GM12878 (cell line): ENCODE data around the gene NAA25. TPM values are rescaled to one million over a fixed set of nuclear protein-coding genes. Genes with fewer than 3 reads are reported as not detected.
A peak's percentile ranks its signal among the peaks of the same experiment; 100 is the strongest.

Source experiments
- ATAC-seq: fragments of 200-7000 bp; cut with Tn5 transposase; 3 replicates; pipeline ENCODE4 v1.9.1; 2020; ENCODE audit warnings: mild to moderate bottlenecking, moderate library complexity
- BruUV-seq: library from RNA; stranded (reverse); fragments of 400-500 nt; replicated peaks from 2 replicates; lab custom pipeline; 2021; lab: Mats Ljungman, UMichigan
- CTCF ChIA-PET: fragments of 300-600 bp; sonication (Branson Sonifier 250); formaldehyde crosslinking; extraction: SDS; loops from one replicate; lab custom pipeline; 2021; ENCODE audit warnings: inconsistent platforms; lab: Yijun Ruan, JAX
- POLR2A ChIA-PET: fragments of 350-600 bp; formaldehyde crosslinking; extraction: SDS; loops from one replicate; lab custom pipeline; 2021; ENCODE audit warnings: inconsistent platforms; lab: Charles Lee
- RAD21 ChIA-PET: fragments of 300-600 bp; sonication (Branson Sonifier 250); formaldehyde crosslinking; loops from one replicate; lab custom pipeline; 2023; ENCODE audit warnings: antibody characterized with exemption; ENCODE audit not compliant: unreplicated experiment; lab: Charles Lee
- SMC1A ChIA-PET: fragments of 300-600 bp; sonication (Branson Sonifier 250); formaldehyde crosslinking; loops from one replicate; lab custom pipeline; 2023; ENCODE audit not compliant: unreplicated experiment, uncharacterized antibody; lab: Charles Lee
- DNase-seq: peaks from one replicate; pipeline ENCODE4 v3.0.0-alpha.2; 2011; ENCODE audit warnings: low read depth, low spot score
- FAIRE-seq: peaks from 3 replicates; lab custom pipeline; 2011; peaks lifted over from hg19 to GRCh38; lab: Jason Lieb, UNC
- H2AFZ ChIP-seq: 2 replicates; pipeline ENCODE4 v1.6.0; 2011; ENCODE audit warnings: low read depth, low read length, control low read depth; ENCODE audit not compliant: control insufficient read depth
- H3K27ac ChIP-seq: 2 replicates; pipeline ENCODE4 v1.5.1; 2011; ENCODE audit warnings: control low read depth; ENCODE audit not compliant: control insufficient read depth, insufficient read depth
- H3K27me3 ChIP-seq, 2 experiments: replicated peaks in 1 of 2; 2 replicates each; pipeline versions ENCODE4 v1.6.0 to v1.6.1; 2011; ENCODE audit warnings: low read length in 1 of 2; ENCODE audit not compliant: control insufficient read depth in 2 of 2, insufficient read depth in 2 of 2
- H3K36me3 ChIP-seq, 2 experiments: 2 replicates each; pipeline ENCODE4 v1.5.1; 2011; ENCODE audit warnings: low read length in 1 of 2; ENCODE audit not compliant: control insufficient read depth in 2 of 2, insufficient read depth in 2 of 2
- H3K4me1 ChIP-seq: 2 replicates; pipeline ENCODE4 v1.6.1; 2011; ENCODE audit warnings: mild to moderate bottlenecking, low read length, moderate library complexity, mixed read lengths; ENCODE audit not compliant: control insufficient read depth, insufficient read depth
- H3K4me2 ChIP-seq: 2 replicates; pipeline ENCODE4 v1.6.0; 2011; ENCODE audit warnings: control low read depth; ENCODE audit not compliant: control insufficient read depth, insufficient read depth
- H3K4me3 ChIP-seq: fragments of 200-600 bp; sonication (generic); 2 replicates; pipeline ENCODE4 v1.5.1; 2016
- H3K79me2 ChIP-seq: 2 replicates; pipeline ENCODE4 v1.6.0; 2011; ENCODE audit warnings: low read length; ENCODE audit not compliant: control insufficient read depth, insufficient read depth
- H3K9ac ChIP-seq: 2 replicates; pipeline ENCODE4 v1.8.0; 2011; ENCODE audit warnings: low read length, control low read depth, mixed read lengths; ENCODE audit not compliant: control insufficient read depth, insufficient read depth
- H3K9me3 ChIP-seq: replicated peaks from 3 replicates; pipeline ENCODE4 v1.5.1; 2011; ENCODE audit warnings: mild to moderate bottlenecking, low read length; ENCODE audit not compliant: control insufficient read depth, insufficient read depth
- H4K20me1 ChIP-seq: 2 replicates; pipeline ENCODE4 v1.6.0; 2011; ENCODE audit not compliant: control insufficient read depth, insufficient read depth
- BACH1 ChIP-seq: fragments of 450-650 bp; IDR thresholded peaks from 2 replicates; pipeline ENCODE4 v1.6.1; 2017; ENCODE audit warnings: mild to moderate bottlenecking, borderline replicate concordance
- MYB ChIP-seq: fragments of 150-350 bp; IDR thresholded peaks from 2 replicates; pipeline ENCODE4 v1.6.1; 2014; ENCODE audit warnings: mild to moderate bottlenecking, low read depth, low read length, borderline replicate concordance
- PAX5 ChIP-seq: IDR thresholded peaks from 2 replicates; pipeline ENCODE4 v1.6.1; 2011; ENCODE audit warnings: low read depth, low read length, borderline replicate concordance
- POLR2AphosphoS2 ChIP-seq: IDR thresholded peaks from 2 replicates; pipeline ENCODE4 v1.6.1; 2011; ENCODE audit warnings: low read depth, mild to moderate bottlenecking, low read length, improper control_type of control experiment, moderate library complexity
- SP1 ChIP-seq: IDR thresholded peaks from one replicate; pipeline ENCODE4 v1.6.1; 2011; ENCODE audit warnings: low read depth, low read length
- TCF12 ChIP-seq: IDR thresholded peaks from 2 replicates; pipeline ENCODE4 v1.6.1; 2011; ENCODE audit warnings: low read depth, mild to moderate bottlenecking, low read length
- WGBS: methylation state at CpG from one replicate; pipeline ENCODE4 v1.1.6; 2016; ENCODE audit warnings: low lambda C conversion rate; ENCODE audit not compliant: insufficient replicate concordance, insufficient coverage; ENCODE audit errors: missing lambda C conversion rate; 5-methylcytosine and 5-hydroxymethylcytosine counted together
- in situ Hi-C: fragments of 300-500 bp; cut with MboI; formaldehyde crosslinking; loops from 9 replicates; pipeline ENCODE4 v1.14.3; 2018; ENCODE audit warnings: mixed read lengths
- intact Hi-C: fragments of 100-400 bp; cut with micrococcal nuclease; formaldehyde crosslinking; loops from one replicate; pipeline ENCODE4 v1.14.2; 2022; ENCODE audit not compliant: unreplicated experiment
- polyA plus RNA-seq, 11 experiments: library from polyadenylated mRNA; depleted of rRNA in 4 of 11; unstranded in 6 of 11; stranded (reverse) in 5 of 11; fragments of >200 nt; fragmentation: Nextera tagmentation in 4 of 11; fragmentation: Illumina TruSeq in 1 of 11; extraction: Ambion mirVana in 4 of 11; extraction: Trizol in 1 of 11; gene quantifications; 1 replicate in 1 of 11; 2 replicates in 10 of 11; pipeline versions ENCODE4 v1.2.1 to v1.2.3, GENCODE V29; 2011 to 2016; ENCODE audit warnings: inconsistent platforms in 2 of 11, missing spikeins in 2 of 11, low read depth in 1 of 11
- total RNA-seq, 4 experiments: library from RNA; depleted of rRNA in 3 of 4; stranded (reverse); fragments of >200 nt in 3 of 4; fragmentation: Illumina TruSeq in 1 of 4; extraction: Trizol in 1 of 4; gene quantifications; 2 replicates each; pipeline versions ENCODE4 v1.2.1 to v1.2.3, GENCODE V29; 2013 to 2021

NAA25 gene
- total and polyA plus RNA-seq, 10 of the 15 experiments (the other 5 are each of a cell fraction or from before 2014, with no cell fraction given), result 15.0 to 39.2 (median 29.4) TPM

DNA sequence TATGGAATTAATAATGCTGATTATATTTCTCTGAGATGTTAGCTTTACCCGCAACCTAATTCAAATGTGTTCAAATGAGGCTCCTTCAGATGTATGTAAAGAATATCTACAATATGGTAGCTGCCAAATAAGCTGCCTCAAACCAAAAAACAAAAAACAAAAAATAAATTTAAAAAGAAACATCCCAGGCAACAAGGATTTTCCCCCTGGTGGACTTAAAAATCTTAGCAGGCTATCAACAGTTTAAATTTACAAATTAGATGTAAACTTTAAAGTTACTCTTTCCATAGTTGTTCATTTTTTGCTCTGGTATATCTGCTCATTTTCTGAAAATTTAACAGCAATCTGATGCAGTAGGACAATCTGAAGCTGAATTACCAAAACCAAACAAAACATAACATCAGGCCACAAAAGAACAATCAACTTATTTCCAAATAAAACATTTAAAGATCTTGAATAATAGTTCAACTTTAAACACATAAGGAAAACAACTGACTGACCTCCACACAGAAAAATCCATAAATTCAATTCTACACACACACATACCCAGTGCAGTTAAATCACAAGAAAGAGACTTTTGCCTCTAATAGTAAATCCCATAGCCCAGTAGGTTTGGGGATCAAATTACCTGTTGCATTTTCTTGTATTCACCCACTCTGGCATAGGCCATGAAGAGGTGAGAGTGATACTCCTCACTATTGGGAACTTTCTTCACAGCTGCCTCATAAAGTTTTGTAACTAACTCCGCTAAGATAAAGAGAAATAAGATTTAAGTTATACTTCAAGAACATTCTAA lies 21.3 kb downstream of the NAA25 start:
- in situ Hi-C loops (no loop called here), intact Hi-C loops (no loop called here)
- FAIRE-seq (no peak), ATAC-seq (no peak; the same call in 2 of the 3 replicates), DNase-seq (no peak)
- Histone ChIP-seq H3K4me2 (no peak overlapping the region), H3K36me3 (peaks cover 3 to 24% of the 10 kb centered on the region in 2 experiments; a peak in 3 of 4 replicates), H3K79me2 (peaks cover 9% of the 10 kb centered on the region), H4K20me1 (no peaks in the 10 kb centered on the region; the same call in 1 of the 2 replicates), H3K27ac (no peak overlapping the region), H2AFZ (no peak overlapping the region), H3K9ac (no peak overlapping the region)
- RAD21 ChIA-PET, result interaction anchor here (0.7 to 1.4 kb wide), 2 partner anchors 75 to 143 kb away, joined by 4 to 6 read pairs; no protein-coding TSS in a partner anchor
- POLR2A ChIA-PET, result interaction anchor here (0.6 to 0.9 kb wide), 3 partner anchors 8 to 38 kb away, joined by 4 to 6 read pairs (median 5); partner anchors contain the start of gene TRAFD1
- BruUV-seq, result TSS peak; percentile 40
- 97% methylated on average over 2 of the region's 2 CpGs for WGBS
- SMC1A ChIA-PET, result interaction anchor here (0.6 to 2.1 kb wide), 4 partner anchors 12 to 73 kb away, joined by 3 to 5 read pairs (median 4); no protein-coding TSS in a partner anchor
- TF ChIP-seq MYB, result no peak
- no peak for TF ChIP-seq TCF12
- TF ChIP-seq POLR2AphosphoS2, result no peak
- TF ChIP-seq SP1, result no peak
- no peak for TF ChIP-seq PAX5
- TF ChIP-seq BACH1, result no peak
- TF ChIP-seq, all 136 proteins: peak for 0
- H3K4me3 ChIP-seq, result no peak overlapping the region
- CTCF ChIA-PET, result interaction anchor here (0.6 to 1.0 kb wide), 5 partner anchors 7 to 257 kb away, joined by 3 to 4 read pairs (median 3); no protein-coding TSS in a partner anchor
- H3K27me3 ChIP-seq, result no peaks in the 10 kb centered on the region
- no peaks in the 10 kb centered on the region for H3K9me3 ChIP-seq
- H3K4me1 ChIP-seq, result peaks cover 8% of the 10 kb centered on the region
